Measurements from ENCODE around the gene FAM200A.
"Not testable (repeated sequence)": the region's sequence is repeated elsewhere in the genome, so short reads cannot be mapped to it uniquely, and the experiment has no call there.

The FAM200A gene

GRCh38 chr7:99551767-99552463 is at the start of gene FAM200A:
Gene FAM200A (minus strand): TSS chr7:99552114. CDS start chr7:99548407, 3,707 bp downstream.
- peak; percentile 97 for DNase-seq (ENCODE audit: low spot score)

- no peak for DNase-seq (ENCODE audit: low spot score)
Observed at GRCh38 chr7:99599836-99600235, 47.9 kb upstream of the FAM200A start.

- DNase-seq (ENCODE audit: low spot score), result no peak
Observed at GRCh38 chr7:99597762-99598501, 46.0 kb upstream of the FAM200A start, which contains the start of gene TMEM225B. Gene TMEM225B (plus strand): TSS chr7:99598267. CDS start chr7:99604389, 6,122 bp downstream.

- no peak for DNase-seq (ENCODE audit: low spot score)
Observed at GRCh38 chr7:99596408-99596955, 44.6 kb upstream of the FAM200A start.

- no peak for DNase-seq (ENCODE audit: low spot score)
Observed at GRCh38 chr7:99594948-99595745, 43.2 kb upstream of the FAM200A start.

GRCh38 chr7:99588868-99589267 is 37.0 kb upstream of the FAM200A start:
- DNase-seq (ENCODE audit: low spot score), result no peak

GRCh38 chr7:99580778-99581332 is 28.9 kb upstream of the FAM200A start:
- not testable (repeated sequence) for DNase-seq (ENCODE audit: low spot score)

GRCh38 chr7:99579956-99580777 is 28.3 kb upstream of the FAM200A start:
- peak; percentile 57 for DNase-seq (ENCODE audit: low spot score)

GRCh38 chr7:99579281-99579955 is 27.5 kb upstream of the FAM200A start:
- DNase-seq (ENCODE audit: low spot score), result no peak

- no peak for DNase-seq (ENCODE audit: low spot score)
Observed at GRCh38 chr7:99576251-99576650, 24.3 kb upstream of the FAM200A start.

- no peak for DNase-seq (ENCODE audit: low spot score)
Observed at GRCh38 chr7:99573257-99573656, 21.3 kb upstream of the FAM200A start.

- no peak for DNase-seq (ENCODE audit: low spot score)
Observed at GRCh38 chr7:99571768-99572167, 19.9 kb upstream of the FAM200A start.

GRCh38 chr7:99568770-99569169 is 16.9 kb upstream of the FAM200A start:
- not testable (repeated sequence) for DNase-seq (ENCODE audit: low spot score)

GRCh38 chr7:99563650-99564049 is 11.7 kb upstream of the FAM200A start:
- DNase-seq (ENCODE audit: low spot score), result peak; percentile 56

- peak; percentile 94 for DNase-seq (ENCODE audit: low spot score)
Observed at GRCh38 chr7:99562832-99563231, 10.9 kb upstream of the FAM200A start.

- DNase-seq (ENCODE audit: low spot score), result no peak
Observed at GRCh38 chr7:99562114-99562784, 10.3 kb upstream of the FAM200A start.

- no peak for DNase-seq (ENCODE audit: low spot score)
Observed at GRCh38 chr7:99561737-99562051, 9.8 kb upstream of the FAM200A start.

GRCh38 chr7:99560834-99561736 is 9.2 kb upstream of the FAM200A start:
- no peak for DNase-seq (ENCODE audit: low spot score)

All from AG20443 (cell line).